Effector memory CD8-positive, alpha-beta T cell (primary cell): ENCODE data around the gene DAO.
"Not testable (repeated sequence)": the region's sequence is repeated elsewhere in the genome, so short reads cannot be mapped to it uniquely, and the experiment has no call there.

ENCODE experiments used
- ATAC-seq: fragments of 150-1000 bp; cut with Tn5 transposase; replicated peaks from 2 replicates; pipeline ENCODE4 v1.10.0; 2021; ENCODE audit warnings: mild to moderate bottlenecking, moderate library complexity
- DNase-seq, 3 experiments: peaks; one replicate each; pipeline ENCODE4 v3.0.0; 2021
- H3K27ac Mint-ChIP-seq, 2 donors: one replicate each; pipeline ENCODE4 v1.8.0; 2022; ENCODE audit warnings: mild to moderate bottlenecking in 2 of 2, mixed read lengths in 2 of 2, moderate library complexity in 2 of 2
- H3K27me3 Mint-ChIP-seq, 2 donors: one replicate each; pipeline ENCODE4 v1.8.0; 2022; ENCODE audit warnings: mixed read lengths in 2 of 2
- H3K36me3 Mint-ChIP-seq: one replicate; pipeline ENCODE4 v1.8.0; 2022; ENCODE audit warnings: mild to moderate bottlenecking, moderate library complexity, mixed read lengths; ENCODE audit not compliant: insufficient read depth
- H3K4me1 Mint-ChIP-seq, 2 donors: one replicate each; pipeline ENCODE4 v1.8.0; 2022; ENCODE audit warnings: low read depth in 2 of 2, mixed read lengths in 2 of 2
- H3K4me3 Mint-ChIP-seq, 2 donors: one replicate each; pipeline ENCODE4 v1.8.0; 2022; ENCODE audit warnings: mild to moderate bottlenecking in 2 of 2, mixed read lengths in 2 of 2, moderate library complexity in 2 of 2
- H3K9me3 Mint-ChIP-seq, 2 donors: one replicate each; pipeline ENCODE4 v1.8.0; 2022; ENCODE audit warnings: mixed read lengths in 2 of 2

DAO gene

GRCh38 chr12:108866083-108866482, 13.8 kb upstream of the DAO start:
- not testable (repeated sequence) for H3K4me3 Mint-ChIP-seq, H3K9me3 Mint-ChIP-seq, ATAC-seq, H3K4me1 Mint-ChIP-seq, H3K36me3 Mint-ChIP-seq, H3K27ac Mint-ChIP-seq, H3K27me3 Mint-ChIP-seq, DNase-seq

GRCh38 chr12:108868781-108869180, 11.1 kb upstream of the DAO start:
- Mint-ChIP-seq H3K27me3 (no peaks in the 10 kb centered on the region), H3K4me3 (no peak overlapping the region), H3K36me3 (no peaks in the 10 kb centered on the region), H3K27ac (peak overlapping the region in 1 of 2 donors; percentile 47), H3K4me1 (no peaks in the 10 kb centered on the region), H3K9me3 (no peaks in the 10 kb centered on the region)
- no peak for DNase-seq
- no peak for ATAC-seq

- H3K9me3 Mint-ChIP-seq = no peaks in the 10 kb centered on the region
- H3K4me3 Mint-ChIP-seq = no peak overlapping the region
- H3K27ac Mint-ChIP-seq = no peak overlapping the region
- no peaks in the 10 kb centered on the region for H3K27me3 Mint-ChIP-seq
- DNase-seq (no peak), ATAC-seq (no peak)
- no peaks in the 10 kb centered on the region for H3K4me1 Mint-ChIP-seq
- no peaks in the 10 kb centered on the region for H3K36me3 Mint-ChIP-seq
Observed at GRCh38 chr12:108875280-108875679, 4.6 kb upstream of the DAO start.

- Mint-ChIP-seq H3K4me3 (no peak overlapping the region), H3K9me3 (no peaks in the 10 kb centered on the region), H3K36me3 (no peaks in the 10 kb centered on the region), H3K27ac (no peak overlapping the region), H3K27me3 (no peaks in the 10 kb centered on the region), H3K4me1 (no peaks in the 10 kb centered on the region)
- no peak for DNase-seq
- no peak for ATAC-seq
Observed at GRCh38 chr12:108875682-108876361, 4.1 kb upstream of the DAO start.

- Mint-ChIP-seq H3K36me3 (no peaks in the 10 kb centered on the region), H3K27me3 (no peaks in the 10 kb centered on the region), H3K4me3 (no peak overlapping the region), H3K27ac (no peak overlapping the region), H3K9me3 (no peaks in the 10 kb centered on the region), H3K4me1 (no peaks in the 10 kb centered on the region)
- DNase-seq (no peak), ATAC-seq (no peak)
Observed at GRCh38 chr12:108876550-108876949, 3.3 kb upstream of the DAO start.

- Mint-ChIP-seq H3K9me3 (no peaks in the 10 kb centered on the region), H3K27ac (no peak overlapping the region), H3K27me3 (no peaks in the 10 kb centered on the region), H3K4me3 (no peak overlapping the region), H3K36me3 (no peaks in the 10 kb centered on the region), H3K4me1 (peaks cover 0 to 1% of the 10 kb centered on the region in 2 donors)
- ATAC-seq (no peak), DNase-seq (no peak)
Observed at GRCh38 chr12:108881953-108882352, 2.1 kb downstream of the DAO start.

- peak; percentile 56 to 58 (median 57) for DNase-seq
- no peak overlapping the region for H3K4me3 Mint-ChIP-seq
Observed at GRCh38 chr12:108884116-108885012, 4.5 kb downstream of the DAO start.

GRCh38 chr12:108886873-108887629, 7.2 kb downstream of the DAO start:
- Mint-ChIP-seq H3K36me3 (no peaks in the 10 kb centered on the region), H3K4me1 (peaks cover 0 to 1% of the 10 kb centered on the region in 2 donors), H3K27ac (no peak overlapping the region), H3K4me3 (no peak overlapping the region), H3K9me3 (peaks cover 0 to 7% of the 10 kb centered on the region in 2 donors), H3K27me3 (no peaks in the 10 kb centered on the region)
- no peak for DNase-seq
- no peak for ATAC-seq

More at GRCh38 chr12:108884116-108885012, 4.5 kb downstream of the DAO start:
- H3K9me3 Mint-ChIP-seq = no peaks in the 10 kb centered on the region
- no peaks in the 10 kb centered on the region for H3K27me3 Mint-ChIP-seq
- H3K4me1 Mint-ChIP-seq = peaks cover 0 to 1% of the 10 kb centered on the region in 2 donors
- H3K27ac Mint-ChIP-seq = no peak overlapping the region
- H3K36me3 Mint-ChIP-seq = no peaks in the 10 kb centered on the region
- ATAC-seq = peak; percentile 88

- Mint-ChIP-seq H3K9me3 (peaks cover 0 to 7% of the 10 kb centered on the region in 2 donors), H3K4me3 (no peak overlapping the region), H3K4me1 (peaks cover 0 to 1% of the 10 kb centered on the region in 2 donors), H3K27me3 (no peaks in the 10 kb centered on the region), H3K36me3 (peaks cover 2% of the 10 kb centered on the region), H3K27ac (no peak overlapping the region)
- ATAC-seq (no peak), DNase-seq (no peak)
Observed at GRCh38 chr12:108888031-108888430, 8.1 kb downstream of the DAO start.

GRCh38 chr12:108890208-108890607, 10.3 kb downstream of the DAO start:
- no peak for ATAC-seq
- H3K4me1 Mint-ChIP-seq = no peaks in the 10 kb centered on the region
- no peak overlapping the region for H3K27ac Mint-ChIP-seq
- H3K4me3 Mint-ChIP-seq = no peak overlapping the region
- H3K9me3 Mint-ChIP-seq = peaks cover 0 to 7% of the 10 kb centered on the region in 2 donors
- no peak for DNase-seq
- H3K27me3 Mint-ChIP-seq = peaks cover 0 to 2% of the 10 kb centered on the region in 2 donors
- peaks cover 2% of the 10 kb centered on the region for H3K36me3 Mint-ChIP-seq

- H3K27ac Mint-ChIP-seq = no peak overlapping the region
- H3K27me3 Mint-ChIP-seq = peaks cover 0 to 6% of the 10 kb centered on the region in 2 donors
- H3K4me3 Mint-ChIP-seq = no peak overlapping the region
- H3K36me3 Mint-ChIP-seq = peaks cover 2% of the 10 kb centered on the region
- H3K4me1 Mint-ChIP-seq = no peaks in the 10 kb centered on the region
- no peak for ATAC-seq
- no peak for DNase-seq
- H3K9me3 Mint-ChIP-seq = peaks cover 0 to 3% of the 10 kb centered on the region in 2 donors
Observed at GRCh38 chr12:108895220-108895802, 15.4 kb downstream of the DAO start.

- no peaks in the 10 kb centered on the region for H3K4me1 Mint-ChIP-seq
- no peaks in the 10 kb centered on the region for H3K9me3 Mint-ChIP-seq
- peaks cover 0 to 6% of the 10 kb centered on the region in 2 donors for H3K27me3 Mint-ChIP-seq
- DNase-seq = no peak
- H3K4me3 Mint-ChIP-seq = no peak overlapping the region
- H3K36me3 Mint-ChIP-seq = peaks cover 2% of the 10 kb centered on the region
- ATAC-seq = no peak
- H3K27ac Mint-ChIP-seq = no peak overlapping the region
Observed at GRCh38 chr12:108896336-108896735, 16.4 kb downstream of the DAO start.

GRCh38 chr12:108896817-108897216, 16.9 kb downstream of the DAO start:
- no peak overlapping the region for H3K27ac Mint-ChIP-seq
- H3K36me3 Mint-ChIP-seq = peaks cover 2% of the 10 kb centered on the region
- DNase-seq = no peak
- no peaks in the 10 kb centered on the region for H3K9me3 Mint-ChIP-seq
- no peak overlapping the region for H3K4me3 Mint-ChIP-seq
- no peak for ATAC-seq
- peaks cover 0 to 6% of the 10 kb centered on the region in 2 donors for H3K27me3 Mint-ChIP-seq
- H3K4me1 Mint-ChIP-seq = no peaks in the 10 kb centered on the region
